NT2/D1 (cell line): ENCODE results near the gene CST11.

ENCODE experiments used
- DNase-seq: peaks from one replicate; pipeline ENCODE4 v3.0.0-alpha.2; 2011; ENCODE audit warnings: low read depth, low spot score
- H3K27me3 ChIP-seq: 2 replicates; pipeline ENCODE4 v1.6.0; 2011; ENCODE audit warnings: mild to moderate bottlenecking; ENCODE audit not compliant: insufficient read length, insufficient read depth
- H3K36me3 ChIP-seq: 2 replicates; pipeline ENCODE4 v1.6.1; 2011; ENCODE audit warnings: mild to moderate bottlenecking, low read length, mixed read lengths; ENCODE audit not compliant: insufficient read depth, insufficient read length
- H3K4me1 ChIP-seq: 2 replicates; pipeline ENCODE4 v1.5.1; 2011; ENCODE audit not compliant: insufficient read depth, insufficient read length
- H3K4me3 ChIP-seq: 2 replicates; pipeline ENCODE4 v1.5.1; 2011; ENCODE audit warnings: low read depth; ENCODE audit not compliant: insufficient read length
- H3K9ac ChIP-seq: 2 replicates; pipeline ENCODE4 v1.6.0; 2011; ENCODE audit warnings: low read depth; ENCODE audit not compliant: insufficient read length
- H3K9me3 ChIP-seq: 2 replicates; pipeline ENCODE4 v1.5.1; 2011; ENCODE audit warnings: mild to moderate bottlenecking, low read length; ENCODE audit not compliant: insufficient read depth
- SUZ12 ChIP-seq: IDR thresholded peaks from 2 replicates; pipeline ENCODE4 v1.6.1; 2011; ENCODE audit not compliant: insufficient read length, insufficient read depth; ENCODE audit errors: extremely low read depth
- YY1 ChIP-seq: IDR thresholded peaks from 2 replicates; pipeline ENCODE4 v1.6.1; 2011; ENCODE audit not compliant: insufficient read length, insufficient read depth
- ZNF274 ChIP-seq: IDR thresholded peaks from 2 replicates; pipeline ENCODE4 v1.6.1; 2011; ENCODE audit warnings: mild to moderate bottlenecking, low read depth, low read length

The CST11 gene

GRCh38 chr20:23442436-23442835, 10.2 kb downstream of the CST11 start:
- Histone ChIP-seq H3K4me3 (no peak overlapping the region), H3K9ac (no peak overlapping the region), H3K9me3 (no peaks in the 10 kb centered on the region), H3K27me3 (no peaks in the 10 kb centered on the region), H3K4me1 (no peaks in the 10 kb centered on the region), H3K36me3 (no peaks in the 10 kb centered on the region)
- TF ChIP-seq YY1, result no peak
- no peak for DNase-seq

- peak; percentile 79 for DNase-seq
- H3K9me3 ChIP-seq, result no peaks in the 10 kb centered on the region
- H3K4me3 ChIP-seq, result no peak overlapping the region
- no peaks in the 10 kb centered on the region for H3K4me1 ChIP-seq
- no peaks in the 10 kb centered on the region for H3K36me3 ChIP-seq
- no peak overlapping the region for H3K9ac ChIP-seq
- H3K27me3 ChIP-seq, result no peaks in the 10 kb centered on the region
- TF ChIP-seq YY1, result no peak
- no peak for TF ChIP-seq ZNF274
- TF ChIP-seq SUZ12, result no peak
These were observed 10.8 kb downstream of the CST11 start for GRCh38 chr20:23441850-23442313.

DNA sequence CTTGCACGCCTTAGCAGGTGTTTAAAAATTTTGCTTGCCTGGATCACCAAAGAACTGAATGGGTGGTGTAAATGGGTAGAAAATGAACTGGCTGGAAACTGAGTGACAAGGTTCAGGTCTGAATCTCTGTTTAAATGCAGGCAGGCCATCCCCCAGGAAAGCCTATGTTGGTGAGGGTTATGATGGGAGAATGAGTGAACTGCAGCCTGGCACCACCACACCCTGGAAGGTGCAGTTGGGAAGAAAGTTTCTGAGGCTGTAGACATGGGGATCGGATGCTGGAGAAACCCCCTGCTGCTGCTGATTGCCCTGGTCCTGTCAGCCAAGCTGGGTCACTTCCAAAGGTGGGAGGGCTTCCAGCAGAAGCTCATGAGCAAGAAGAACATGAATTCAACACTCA, 12.7 kb downstream of the CST11 start:
- H3K9ac ChIP-seq, result no peak overlapping the region

DNA sequence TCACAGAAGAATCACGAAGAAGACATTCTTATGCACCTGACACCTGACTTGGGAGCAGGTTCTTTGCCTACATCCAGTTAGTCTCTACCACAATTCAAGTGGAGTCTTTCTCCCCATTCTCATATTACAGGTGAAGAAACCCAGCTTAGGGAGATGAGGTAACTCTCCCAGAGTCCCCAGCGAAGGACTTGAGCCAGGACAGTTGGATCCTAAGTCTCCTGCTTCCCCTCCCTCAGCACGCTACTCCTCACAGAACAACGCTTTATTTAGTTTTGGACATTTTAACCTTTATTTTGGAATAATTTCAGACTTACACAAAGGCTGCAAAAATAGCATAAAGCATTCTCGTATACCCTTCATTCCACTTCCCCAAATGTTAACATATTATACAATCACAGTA, 14.0 kb downstream of the CST11 start:
- Histone ChIP-seq H3K36me3 (no peaks in the 10 kb centered on the region), H3K9ac (no peak overlapping the region), H3K4me3 (no peak overlapping the region), H3K9me3 (no peaks in the 10 kb centered on the region), H3K4me1 (no peaks in the 10 kb centered on the region), H3K27me3 (no peaks in the 10 kb centered on the region)
- no peak for TF ChIP-seq YY1
- DNase-seq, result no peak

More for the DNA sequence above, 12.7 kb downstream of the CST11 start:
- Histone ChIP-seq H3K27me3 (no peaks in the 10 kb centered on the region), H3K4me3 (no peak overlapping the region), H3K9me3 (no peaks in the 10 kb centered on the region), H3K36me3 (no peaks in the 10 kb centered on the region), H3K4me1 (no peaks in the 10 kb centered on the region)
- no peak for DNase-seq
- TF ChIP-seq ZNF274, result no peak
- TF ChIP-seq YY1, result no peak
- TF ChIP-seq SUZ12, result no peak

- Histone ChIP-seq H3K4me1 (no peaks in the 10 kb centered on the region), H3K27me3 (no peaks in the 10 kb centered on the region), H3K36me3 (no peaks in the 10 kb centered on the region), H3K4me3 (no peak overlapping the region), H3K9me3 (no peaks in the 10 kb centered on the region), H3K9ac (no peak overlapping the region)
- TF ChIP-seq ZNF274 (no peak), SUZ12 (no peak), YY1 (no peak)
- no peak for DNase-seq
These were observed 15.4 kb downstream of the CST11 start for GRCh38 chr20:23437126-23437899.

DNA sequence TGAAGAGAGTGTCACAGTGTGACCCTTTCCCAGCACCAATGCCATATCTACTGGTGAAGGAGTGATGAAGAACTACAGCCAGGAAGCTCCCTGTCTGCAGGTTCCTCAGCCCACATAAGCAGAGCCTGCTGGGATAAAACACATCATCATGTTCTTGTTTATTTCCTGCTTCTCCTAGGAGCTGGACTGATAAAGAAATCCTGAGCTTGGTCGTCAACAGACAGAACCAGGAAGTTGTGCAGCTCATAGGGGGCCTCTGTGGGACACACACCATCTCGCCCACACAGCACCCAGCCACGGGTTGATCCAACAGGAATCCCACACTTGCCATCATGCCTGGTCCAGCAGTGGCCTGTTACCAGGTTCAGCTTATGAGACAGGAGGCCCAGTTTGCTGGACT, 16.0 kb downstream of the CST11 start:
- H3K9ac ChIP-seq, result no peak overlapping the region
- no peaks in the 10 kb centered on the region for H3K4me1 ChIP-seq
- no peak for DNase-seq
- H3K4me3 ChIP-seq, result no peak overlapping the region
- H3K36me3 ChIP-seq, result no peaks in the 10 kb centered on the region
- TF ChIP-seq YY1 (no peak), ZNF274 (no peak), SUZ12 (no peak)
- no peaks in the 10 kb centered on the region for H3K27me3 ChIP-seq
- H3K9me3 ChIP-seq, result no peaks in the 10 kb centered on the region

GRCh38 chr20:23435626-23436539, 16.8 kb downstream of the CST11 start:
- Histone ChIP-seq H3K4me1 (no peaks in the 10 kb centered on the region), H3K4me3 (no peak overlapping the region), H3K9ac (no peak overlapping the region), H3K9me3 (no peaks in the 10 kb centered on the region), H3K36me3 (no peaks in the 10 kb centered on the region), H3K27me3 (no peaks in the 10 kb centered on the region)
- TF ChIP-seq SUZ12 (no peak), ZNF274 (no peak), YY1 (no peak)
- no peak for DNase-seq
